ENCODE measurements around the gene PPP1R14C.

DNA sequence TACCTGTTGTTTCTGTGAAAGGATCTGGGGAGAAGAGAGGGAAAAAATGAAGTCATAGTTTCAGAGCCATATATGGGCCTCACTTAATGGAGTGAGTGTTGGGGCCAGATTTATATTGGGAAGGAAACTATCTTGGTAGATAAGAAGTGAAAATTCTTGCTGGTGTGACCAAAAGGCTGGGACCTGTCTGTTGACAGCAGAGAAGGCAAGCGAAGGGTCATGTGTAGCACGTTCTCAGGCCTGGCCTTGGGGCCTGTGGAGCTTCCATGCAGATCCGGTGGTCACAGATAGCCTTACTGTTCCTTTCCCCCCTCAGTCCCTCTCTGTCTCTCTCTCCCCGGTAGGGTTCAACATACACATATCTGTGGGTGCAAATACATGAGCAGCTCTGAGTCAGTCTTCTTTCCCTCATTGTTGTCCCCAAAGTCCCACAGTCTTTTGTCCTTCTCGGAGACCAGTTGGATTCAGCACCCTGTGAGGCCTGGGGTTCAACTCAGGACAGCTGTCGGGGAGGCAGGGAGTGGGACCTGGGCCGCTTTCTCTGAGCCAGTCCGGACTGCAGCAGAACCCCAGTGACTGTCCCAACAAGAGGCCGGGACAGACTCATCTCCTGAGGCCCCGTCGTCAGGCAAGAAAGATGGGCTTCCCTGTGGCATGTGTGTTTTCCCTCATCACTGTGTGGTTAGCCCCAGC is 34.6 kb downstream of the PPP1R14C start:
- TF ChIP-seq, protein P1, sequence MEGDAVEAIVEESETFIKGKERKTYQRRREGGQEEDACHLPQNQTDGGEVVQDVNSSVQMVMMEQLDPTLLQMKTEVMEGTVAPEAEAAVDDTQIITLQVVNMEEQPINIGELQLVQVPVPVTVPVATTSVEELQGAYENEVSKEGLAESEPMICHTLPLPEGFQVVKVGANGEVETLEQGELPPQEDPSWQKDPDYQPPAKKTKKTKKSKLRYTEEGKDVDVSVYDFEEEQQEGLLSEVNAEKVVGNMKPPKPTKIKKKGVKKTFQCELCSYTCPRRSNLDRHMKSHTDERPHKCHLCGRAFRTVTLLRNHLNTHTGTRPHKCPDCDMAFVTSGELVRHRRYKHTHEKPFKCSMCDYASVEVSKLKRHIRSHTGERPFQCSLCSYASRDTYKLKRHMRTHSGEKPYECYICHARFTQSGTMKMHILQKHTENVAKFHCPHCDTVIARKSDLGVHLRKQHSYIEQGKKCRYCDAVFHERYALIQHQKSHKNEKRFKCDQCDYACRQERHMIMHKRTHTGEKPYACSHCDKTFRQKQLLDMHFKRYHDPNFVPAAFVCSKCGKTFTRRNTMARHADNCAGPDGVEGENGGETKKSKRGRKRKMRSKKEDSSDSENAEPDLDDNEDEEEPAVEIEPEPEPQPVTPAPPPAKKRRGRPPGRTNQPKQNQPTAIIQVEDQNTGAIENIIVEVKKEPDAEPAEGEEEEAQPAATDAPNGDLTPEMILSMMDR (IDR thresholded peaks at IDR 0.05), result no peak
- no peak for TF ChIP-seq POLR2A (IDR thresholded peaks at IDR 0.05)

Data from body of pancreas (tissue), 4 donors.